Activated naive CD8-positive, alpha-beta T cell treated with anti-CD3 and anti-CD28 coated beads, Interleukin-2, amount 10 ng/mL, durations not matched to agents 7 days and 5 days (primary cell): ENCODE results near the gene ZNF358. TPM values are rescaled to one million over a fixed set of nuclear protein-coding genes. Genes with fewer than 3 reads are reported as not detected.

Source experiments
- ATAC-seq: fragments of 150-1000 bp; cut with Tn5 transposase; one replicate; pipeline ENCODE4 v1.10.0; 2021; ENCODE audit warnings: low read depth, moderate library complexity
- POLR2A ChIA-PET: fragments of 350-600 bp; sonication (Branson Sonifier 250); formaldehyde crosslinking; loops from one replicate; lab custom pipeline; 2021; ENCODE audit warnings: antibody characterized with exemption; lab: Charles Lee
- DNase-seq: peaks from one replicate; pipeline ENCODE4 v3.0.0; 2021
- H3K27ac Mint-ChIP-seq: one replicate; pipeline ENCODE4 v1.8.0; 2022; ENCODE audit warnings: mild to moderate bottlenecking, mixed read lengths
- H3K27me3 Mint-ChIP-seq: one replicate; pipeline ENCODE4 v1.8.0; 2022; ENCODE audit warnings: mild to moderate bottlenecking, moderate library complexity, mixed read lengths
- H3K36me3 Mint-ChIP-seq: one replicate; pipeline ENCODE4 v1.8.0; 2021; ENCODE audit warnings: mild to moderate bottlenecking, mixed read lengths
- H3K4me1 Mint-ChIP-seq: one replicate; pipeline ENCODE4 v1.8.0; 2021; ENCODE audit warnings: mixed read lengths
- H3K4me3 Mint-ChIP-seq: one replicate; pipeline ENCODE4 v1.8.0; 2022; ENCODE audit warnings: mild to moderate bottlenecking, moderate library complexity, mixed read lengths
- H3K9me3 Mint-ChIP-seq: one replicate; pipeline ENCODE4 v1.8.0; 2021; ENCODE audit warnings: mixed read lengths
- total RNA-seq, 2 experiments: library from RNA; stranded (reverse); gene quantifications; one replicate each; pipeline ENCODE4 v1.2.3, GENCODE V29; 2021

The ZNF358 gene
- total RNA-seq, 2 experiments from 2014 or later: 12.6 to 13.1 TPM

GRCh38 chr19:7516878-7517277, 975 bp downstream of the ZNF358 start:
- Mint-ChIP-seq H3K36me3 (no peaks in the 10 kb centered on the region), H3K9me3 (no peaks in the 10 kb centered on the region), H3K27me3 (peaks cover 15% of the 10 kb centered on the region), H3K27ac (no peak overlapping the region), H3K4me3 (peak overlapping the region; percentile 70), H3K4me1 (peaks cover 7% of the 10 kb centered on the region)
- POLR2A ChIA-PET: interaction anchor here (1.0 kb wide), 1 partner anchor 18 kb away, joined by 4 read pairs; the partner anchor contains the start of gene PNPLA6
- ATAC-seq: no peak
- no peak for DNase-seq

- DNase-seq: no peak
- POLR2A ChIA-PET: no interaction called here
- H3K27ac Mint-ChIP-seq: no peak overlapping the region
- no peaks in the 10 kb centered on the region for H3K36me3 Mint-ChIP-seq
- no peaks in the 10 kb centered on the region for H3K9me3 Mint-ChIP-seq
- peaks cover 12% of the 10 kb centered on the region for H3K27me3 Mint-ChIP-seq
- H3K4me1 Mint-ChIP-seq: peaks cover 10% of the 10 kb centered on the region
- no peak for ATAC-seq
- H3K4me3 Mint-ChIP-seq: no peak overlapping the region
Measured at GRCh38 chr19:7519361-7520130, 3.6 kb downstream of the ZNF358 start.

- H3K27ac Mint-ChIP-seq: no peak overlapping the region
- no peak overlapping the region for H3K4me3 Mint-ChIP-seq
- POLR2A ChIA-PET: interaction anchor here (1.0 kb wide), 1 partner anchor 15 kb away, joined by 3 read pairs; the partner anchor contains the start of gene PNPLA6
- peaks cover 10% of the 10 kb centered on the region for H3K27me3 Mint-ChIP-seq
- H3K36me3 Mint-ChIP-seq: no peaks in the 10 kb centered on the region
- H3K9me3 Mint-ChIP-seq: no peaks in the 10 kb centered on the region
- peaks cover 10% of the 10 kb centered on the region for H3K4me1 Mint-ChIP-seq
- ATAC-seq (no peak), DNase-seq (no peak)
Measured at GRCh38 chr19:7520131-7521051, 4.5 kb downstream of the ZNF358 start.

DNA sequence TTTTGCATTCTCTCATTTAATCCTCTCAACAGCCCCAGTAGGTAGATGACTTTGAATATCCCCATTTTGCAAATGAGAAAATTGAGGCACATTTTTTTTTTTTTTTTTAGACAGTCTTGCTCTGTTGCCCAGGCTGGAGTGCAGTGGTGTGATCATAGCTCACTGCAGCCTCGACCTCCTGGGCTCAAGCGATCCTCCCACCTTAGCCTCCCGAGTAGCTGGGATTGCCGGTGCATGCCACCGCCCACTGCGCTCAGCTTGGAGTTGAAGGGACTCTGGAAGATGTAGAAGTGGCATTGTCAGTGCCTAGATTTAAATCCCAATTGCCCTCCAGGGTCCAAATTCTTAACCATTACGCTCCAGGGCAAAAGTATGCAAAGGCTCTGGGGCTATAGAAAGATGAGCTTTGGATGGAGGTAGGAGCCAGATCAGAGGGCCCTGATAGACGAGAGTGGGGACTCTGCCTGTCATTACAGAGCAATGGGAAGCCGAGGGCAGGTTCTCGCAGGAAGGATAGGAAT, 5.7 kb downstream of the ZNF358 start:
- Mint-ChIP-seq H3K27ac (peak overlapping the region; percentile 81), H3K4me1 (peaks cover 6% of the 10 kb centered on the region), H3K4me3 (peak overlapping the region; percentile 69), H3K36me3 (no peaks in the 10 kb centered on the region), H3K27me3 (peaks cover 5% of the 10 kb centered on the region), H3K9me3 (no peaks in the 10 kb centered on the region)
- DNase-seq: no peak
- no peak for ATAC-seq
- POLR2A ChIA-PET: interaction anchor here (0.6 to 2.8 kb wide), 9 partner anchors 13 to 452 kb away, joined by 3 to 26 read pairs (median 5); partner anchors contain the start of genes ARHGEF18, PET100, PNPLA6 and STXBP2

DNA sequence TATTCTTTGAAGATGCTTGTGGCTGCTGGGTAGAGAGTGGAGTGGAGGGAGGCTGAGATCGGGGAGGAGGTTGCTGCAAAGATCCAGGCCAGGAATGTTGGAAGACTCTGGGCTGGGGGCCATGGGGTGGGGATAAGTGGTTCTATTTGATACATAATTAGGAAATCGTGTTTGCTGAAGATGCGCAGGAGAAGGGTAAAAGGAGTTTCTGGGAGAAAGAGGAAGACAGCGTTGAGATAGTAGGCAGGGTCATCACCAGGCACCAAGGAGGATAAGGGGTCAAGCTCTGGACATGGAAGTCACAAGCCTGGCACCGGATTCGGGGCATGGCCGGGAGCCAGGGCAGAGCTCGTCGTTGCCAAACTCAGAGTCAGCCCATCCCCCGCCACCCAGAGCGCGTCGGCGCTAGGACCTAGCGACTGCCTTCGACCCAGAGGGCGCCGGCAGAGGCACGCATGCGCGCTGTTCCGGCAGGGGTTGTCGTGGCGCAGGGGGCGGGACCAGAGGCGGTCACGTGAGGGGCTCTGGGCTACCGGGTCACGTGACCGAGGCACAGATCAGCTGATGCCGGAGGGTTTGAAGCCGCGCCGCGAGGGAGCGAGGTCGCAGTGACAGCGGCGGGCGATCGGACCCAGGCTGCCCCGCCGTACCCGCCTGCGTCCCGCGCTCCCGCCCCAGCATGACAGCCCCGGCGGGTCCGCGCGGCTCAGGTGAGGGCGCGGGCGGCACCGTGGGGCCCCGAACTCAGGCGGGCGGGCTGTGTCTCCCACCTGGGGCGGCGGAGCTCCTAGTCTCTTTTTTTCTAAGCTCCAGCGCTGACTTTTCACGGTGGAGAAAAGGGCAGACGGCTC, 6.4 kb downstream of the ZNF358 start, which contains the start of gene MCOLN1:
MCOLN1 (plus strand) TSS at position 553 of the 851 bp plus-strand sequence; CDS start at position 680, 127 bp downstream.
- no peaks in the 10 kb centered on the region for H3K9me3 Mint-ChIP-seq
- DNase-seq (peak; percentile 100), ATAC-seq (peak; percentile 90)
- peaks cover 6% of the 10 kb centered on the region for H3K4me1 Mint-ChIP-seq
- POLR2A ChIA-PET: interaction anchor here (0.6 to 2.8 kb wide), 12 partner anchors 7 to 453 kb away, joined by 3 to 26 read pairs (median 5); partner anchors contain the start of genes ARHGEF18, PET100, PNPLA6 and STXBP2
- H3K36me3 Mint-ChIP-seq: no peaks in the 10 kb centered on the region
- peak within 1 kb of the TSS; percentile 69 for H3K4me3 Mint-ChIP-seq
- peak within 1 kb of the TSS; percentile 81 for H3K27ac Mint-ChIP-seq
- peaks cover 2% of the 10 kb centered on the region for H3K27me3 Mint-ChIP-seq

GRCh38 chr19:7522923-7523667, 7.2 kb downstream of the ZNF358 start:
- POLR2A ChIA-PET: interaction anchor here (0.6 to 2.8 kb wide), 11 partner anchors 8 to 454 kb away, joined by 3 to 26 read pairs (median 5); partner anchors contain the start of genes PET100, PNPLA6, STXBP2 and XAB2
- Mint-ChIP-seq H3K4me1 (peaks cover 5% of the 10 kb centered on the region), H3K36me3 (no peaks in the 10 kb centered on the region), H3K9me3 (no peaks in the 10 kb centered on the region), H3K27ac (peak overlapping the region; percentile 6), H3K27me3 (no peaks in the 10 kb centered on the region), H3K4me3 (peak overlapping the region; percentile 68)
- no peak for ATAC-seq
- no peak for DNase-seq

- POLR2A ChIA-PET: no interaction called here
- Mint-ChIP-seq H3K9me3 (no peaks in the 10 kb centered on the region), H3K27me3 (no peaks in the 10 kb centered on the region), H3K4me3 (no peak overlapping the region), H3K4me1 (peaks cover 5% of the 10 kb centered on the region), H3K27ac (no peak overlapping the region), H3K36me3 (no peaks in the 10 kb centered on the region)
- ATAC-seq (no peak), DNase-seq (no peak)
Measured at GRCh38 chr19:7524523-7524922, 8.6 kb downstream of the ZNF358 start.

- H3K27ac Mint-ChIP-seq: no peak overlapping the region
- no peaks in the 10 kb centered on the region for H3K9me3 Mint-ChIP-seq
- peaks cover 5% of the 10 kb centered on the region for H3K4me1 Mint-ChIP-seq
- no peaks in the 10 kb centered on the region for H3K36me3 Mint-ChIP-seq
- POLR2A ChIA-PET: no interaction called here
- DNase-seq (no peak), ATAC-seq (no peak)
- H3K4me3 Mint-ChIP-seq: no peak overlapping the region
- no peaks in the 10 kb centered on the region for H3K27me3 Mint-ChIP-seq
Measured at GRCh38 chr19:7524992-7525739, 9.3 kb downstream of the ZNF358 start.

GRCh38 chr19:7526059-7526929, 10.4 kb downstream of the ZNF358 start:
- Mint-ChIP-seq H3K36me3 (no peaks in the 10 kb centered on the region), H3K4me3 (no peak overlapping the region), H3K4me1 (peaks cover 5% of the 10 kb centered on the region), H3K27me3 (no peaks in the 10 kb centered on the region), H3K9me3 (no peaks in the 10 kb centered on the region), H3K27ac (no peak overlapping the region)
- POLR2A ChIA-PET: interaction anchor here (0.6 kb wide), 1 partner anchor 170 kb away, joined by 3 read pairs; no protein-coding TSS in a partner anchor
- ATAC-seq (no peak), DNase-seq (no peak)

GRCh38 chr19:7527516-7528191, 11.8 kb downstream of the ZNF358 start:
- DNase-seq: no peak
- Mint-ChIP-seq H3K4me1 (no peaks in the 10 kb centered on the region), H3K36me3 (peaks cover 2% of the 10 kb centered on the region), H3K9me3 (no peaks in the 10 kb centered on the region), H3K27ac (no peak overlapping the region), H3K27me3 (no peaks in the 10 kb centered on the region), H3K4me3 (no peak overlapping the region)
- no peak for ATAC-seq
- POLR2A ChIA-PET: no interaction called here
